ENCODE measurements around the gene SDF2.
A peak's percentile ranks its signal among the peaks of the same experiment; 100 is the strongest.

- TF ChIP-seq, protein P1, sequence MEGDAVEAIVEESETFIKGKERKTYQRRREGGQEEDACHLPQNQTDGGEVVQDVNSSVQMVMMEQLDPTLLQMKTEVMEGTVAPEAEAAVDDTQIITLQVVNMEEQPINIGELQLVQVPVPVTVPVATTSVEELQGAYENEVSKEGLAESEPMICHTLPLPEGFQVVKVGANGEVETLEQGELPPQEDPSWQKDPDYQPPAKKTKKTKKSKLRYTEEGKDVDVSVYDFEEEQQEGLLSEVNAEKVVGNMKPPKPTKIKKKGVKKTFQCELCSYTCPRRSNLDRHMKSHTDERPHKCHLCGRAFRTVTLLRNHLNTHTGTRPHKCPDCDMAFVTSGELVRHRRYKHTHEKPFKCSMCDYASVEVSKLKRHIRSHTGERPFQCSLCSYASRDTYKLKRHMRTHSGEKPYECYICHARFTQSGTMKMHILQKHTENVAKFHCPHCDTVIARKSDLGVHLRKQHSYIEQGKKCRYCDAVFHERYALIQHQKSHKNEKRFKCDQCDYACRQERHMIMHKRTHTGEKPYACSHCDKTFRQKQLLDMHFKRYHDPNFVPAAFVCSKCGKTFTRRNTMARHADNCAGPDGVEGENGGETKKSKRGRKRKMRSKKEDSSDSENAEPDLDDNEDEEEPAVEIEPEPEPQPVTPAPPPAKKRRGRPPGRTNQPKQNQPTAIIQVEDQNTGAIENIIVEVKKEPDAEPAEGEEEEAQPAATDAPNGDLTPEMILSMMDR (IDR thresholded peaks at IDR 0.05) = peak in 1 of 6 experiments; percentile 0
- no peak for TF ChIP-seq POLR2A (IDR thresholded peaks at IDR 0.05)
Observed at GRCh38 chr17:28645576-28645939, 16.1 kb downstream of the SDF2 start.

Measured in esophagus squamous epithelium (tissue), 4 donors.